Stimulated activated CD8-positive, alpha-beta memory T cell treated with anti-CD3 and anti-CD28 coated beads, Interleukin-2, amount 100 ng/mL, for 48 hours (primary cell): Measurements from ENCODE around the gene ATAD3A.
A peak's percentile ranks its signal among the peaks of the same experiment; 100 is the strongest.
"Not testable (repeated sequence)": the region's sequence is repeated elsewhere in the genome, so short reads cannot be mapped to it uniquely, and the experiment has no call there.

Experiments
- DNase-seq, 2 donors: peaks; one replicate each; pipeline ENCODE4 v3.0.0-alpha.2; 2020; ENCODE audit warnings: low read depth in 2 of 2

Gene ATAD3A

GRCh38 chr1:1554926-1555915 is 43.3 kb downstream of the ATAD3A start:
- no peak for DNase-seq

- DNase-seq = no peak
Measured at GRCh38 chr1:1556505-1556904, 44.5 kb downstream of the ATAD3A start.

GRCh38 chr1:1556961-1557360 is 45.0 kb downstream of the ATAD3A start:
- not testable (repeated sequence) for DNase-seq

DNA sequence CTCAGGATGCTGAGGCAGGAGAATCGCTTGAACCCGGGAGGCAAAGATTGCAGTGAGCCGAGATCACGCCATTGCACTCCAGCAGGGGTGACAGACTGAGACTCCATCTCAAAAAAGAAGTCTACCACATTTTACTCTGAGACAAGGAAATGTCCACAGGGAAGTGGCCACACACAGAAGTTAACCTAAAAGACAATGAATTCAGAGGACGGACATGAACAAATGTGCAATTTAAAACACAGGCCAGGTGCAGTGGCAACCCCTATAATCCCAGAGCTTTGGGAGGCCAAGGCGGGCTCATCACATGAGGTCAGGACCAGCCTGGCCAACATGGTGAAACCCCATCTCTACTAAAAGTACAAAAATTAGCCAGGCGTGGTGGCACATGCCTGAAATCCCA is 45.7 kb downstream of the ATAD3A start:
- DNase-seq = not testable (repeated sequence)

DNA sequence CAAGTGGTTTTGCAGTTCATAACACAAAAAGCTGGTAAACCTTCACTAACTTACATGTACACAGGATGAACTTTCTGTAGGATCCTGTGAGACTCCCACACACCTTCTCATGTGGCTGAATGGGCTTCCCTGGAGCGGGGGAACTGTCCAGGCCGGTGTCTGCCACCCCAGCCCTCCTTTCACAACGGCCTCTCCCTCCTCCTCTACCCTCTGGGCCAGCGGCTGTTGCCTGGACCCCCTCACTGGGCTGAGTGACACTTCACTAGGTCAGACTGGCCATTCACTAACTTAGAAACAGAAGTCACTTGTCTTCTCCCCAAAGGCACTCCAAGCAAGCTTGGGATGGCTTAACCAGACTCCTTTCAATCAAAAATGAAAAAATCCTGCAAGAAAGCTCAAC is 46.6 kb downstream of the ATAD3A start:
- DNase-seq = no peak

GRCh38 chr1:1559066-1559465 is 47.1 kb downstream of the ATAD3A start:
- DNase-seq = no peak

- DNase-seq = no peak
Measured at GRCh38 chr1:1560178-1560577, 48.2 kb downstream of the ATAD3A start.

- no peak for DNase-seq
Measured at GRCh38 chr1:1561801-1562470, 50.0 kb downstream of the ATAD3A start.

- no peak for DNase-seq
Measured at GRCh38 chr1:1562556-1563195, 50.7 kb downstream of the ATAD3A start.

DNA sequence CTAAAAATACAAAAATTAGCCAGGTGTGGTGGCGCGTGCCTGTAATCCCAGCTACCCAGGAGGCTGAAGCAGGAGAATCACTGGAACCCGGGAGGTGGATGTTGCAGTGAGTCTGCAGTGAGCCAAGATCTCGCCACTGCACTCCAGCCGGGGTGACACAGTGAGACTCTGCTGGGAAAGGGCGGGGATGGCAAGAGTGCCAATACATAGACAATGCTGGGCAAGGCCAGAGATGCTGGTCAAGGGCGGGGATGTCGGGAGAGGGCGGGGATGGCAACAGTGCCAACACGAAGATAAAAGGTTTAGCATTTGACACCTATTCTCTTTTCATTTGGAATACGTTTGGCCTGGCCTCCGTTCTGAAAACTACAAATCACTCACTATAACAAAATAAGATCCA is 51.7 kb downstream of the ATAD3A start:
- DNase-seq = no peak

GRCh38 chr1:1564268-1564667 is 52.3 kb downstream of the ATAD3A start:
- no peak for DNase-seq

DNA sequence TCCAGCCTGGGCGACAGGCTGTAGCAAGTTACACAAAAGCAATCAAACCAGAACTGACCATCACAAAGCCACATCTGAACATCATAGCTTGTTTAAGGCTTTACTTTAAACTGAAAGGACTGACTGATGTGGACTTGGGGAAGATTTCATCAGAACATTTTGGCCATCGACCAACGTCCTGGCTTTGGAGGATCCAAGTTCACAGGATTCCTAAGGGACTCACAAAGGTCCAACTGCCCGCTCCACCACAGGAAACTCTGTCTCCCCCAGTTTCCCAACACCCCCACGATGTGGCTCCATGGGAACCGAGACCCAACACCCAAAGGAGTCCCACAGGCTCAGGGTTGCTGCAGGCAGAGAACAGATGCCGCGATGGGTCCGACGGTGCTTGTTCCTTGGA is 53.4 kb downstream of the ATAD3A start:
- DNase-seq = no peak

DNA sequence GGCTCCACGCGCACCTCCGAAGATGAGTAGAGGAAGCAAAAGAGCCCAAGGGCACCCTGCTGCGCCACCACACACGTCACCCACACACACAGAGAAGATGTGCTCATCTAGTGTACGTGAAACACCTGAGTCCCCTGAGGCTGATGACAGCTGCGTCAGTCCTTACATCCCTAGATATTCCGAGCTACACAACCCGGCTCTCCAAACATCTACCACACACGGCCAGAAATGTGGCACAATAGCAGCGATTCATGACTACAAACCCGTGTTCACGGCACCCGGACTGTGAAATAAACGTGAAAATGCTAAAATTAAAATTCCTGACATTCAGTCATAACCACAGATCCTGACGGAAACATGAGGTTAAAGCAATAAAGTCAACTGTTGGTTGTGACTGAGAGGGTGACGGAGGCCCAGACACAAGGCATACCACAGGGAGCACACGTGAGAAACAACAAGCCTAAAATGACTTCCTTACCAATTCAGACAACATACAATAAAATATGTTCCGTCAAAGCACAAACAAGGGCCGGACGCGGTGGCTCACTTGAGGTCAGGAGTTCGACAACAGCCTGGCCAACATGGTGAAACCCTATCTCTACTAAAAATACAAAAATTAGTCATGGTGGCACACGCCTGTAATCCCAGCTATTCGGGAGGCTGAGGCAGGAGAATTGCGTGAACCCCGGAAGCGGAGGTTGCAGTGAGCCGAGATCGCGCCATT is 55.4 kb downstream of the ATAD3A start:
- no peak for DNase-seq

DNA sequence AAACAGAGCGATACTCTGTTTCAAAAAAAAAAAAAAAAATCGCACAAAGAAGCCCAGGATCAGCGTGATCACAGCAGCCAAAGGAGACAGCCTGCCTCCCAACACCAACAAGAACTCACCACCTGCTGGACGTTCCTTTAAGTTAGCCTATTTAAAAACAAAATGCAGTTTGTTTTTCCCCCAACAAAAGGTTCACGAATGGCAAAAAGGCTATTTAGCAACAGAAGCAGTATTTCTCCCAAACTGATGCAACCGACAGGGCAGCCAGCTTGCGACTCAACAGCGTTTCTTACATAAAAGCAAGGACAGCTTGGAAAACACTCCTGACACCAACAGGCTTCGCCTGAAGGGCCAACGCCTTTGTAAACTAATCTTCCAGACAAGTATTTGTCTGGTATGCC is 55.9 kb downstream of the ATAD3A start:
- no peak for DNase-seq

- DNase-seq = no peak
Measured at GRCh38 chr1:1569341-1569740, 57.4 kb downstream of the ATAD3A start.

DNA sequence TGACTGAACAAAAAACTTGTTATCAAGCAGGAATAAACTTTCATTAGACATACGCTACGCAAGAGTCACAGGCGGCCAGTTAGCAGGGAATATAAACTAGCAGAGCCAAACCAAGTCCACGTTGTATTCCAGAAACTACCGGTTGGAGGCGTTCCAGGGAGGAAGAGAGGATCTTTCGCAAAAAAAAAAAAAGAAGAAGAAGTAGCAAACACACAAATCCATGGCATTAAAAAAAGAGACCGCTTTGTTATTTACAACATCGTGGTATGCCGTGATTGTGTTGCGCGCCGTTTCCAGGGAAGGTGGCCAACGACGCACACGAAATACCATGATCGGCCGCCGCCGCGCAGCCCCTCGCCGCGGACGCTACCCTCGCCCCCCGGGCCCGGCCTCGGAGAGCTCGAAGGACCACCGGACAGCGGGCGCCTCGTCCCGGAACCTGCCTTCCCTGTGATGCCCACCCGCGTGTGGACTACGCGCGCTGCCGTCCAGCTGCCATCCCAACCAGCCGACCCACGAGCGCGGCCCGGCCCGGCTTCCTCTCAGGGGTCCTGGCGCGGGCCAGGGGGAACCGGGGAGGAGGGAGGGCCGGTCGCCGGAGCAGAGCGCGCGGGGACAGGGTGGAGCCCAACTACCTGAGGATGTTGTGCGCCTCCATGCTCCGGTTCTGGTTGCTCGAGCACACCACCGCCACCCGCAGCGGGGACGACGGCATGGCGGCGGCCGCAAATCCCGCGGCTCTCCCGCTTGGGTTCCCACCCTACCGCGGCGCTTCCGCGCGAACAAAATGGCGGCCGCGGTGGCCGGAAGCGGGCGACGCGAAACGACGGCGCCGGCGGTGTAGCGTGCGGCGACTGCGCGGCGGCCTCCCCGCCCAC is 62.1 kb downstream of the ATAD3A start:
- DNase-seq = peak; percentile 47 to 62

GRCh38 chr1:1574721-1575537 is 63.0 kb downstream of the ATAD3A start, which contains the start of gene SSU72:
TSS of gene SSU72 (minus strand) at chr1:1574863. CDS start at chr1:1574557, 306 bp downstream.
- DNase-seq = peak; percentile 91 to 93

GRCh38 chr1:1577367-1578011 is 65.5 kb downstream of the ATAD3A start:
- no peak for DNase-seq

GRCh38 chr1:1578371-1578940 is 66.5 kb downstream of the ATAD3A start:
- no peak for DNase-seq
